GM04504 (cell line): ENCODE data around the gene BDP1.
"Not testable (repeated sequence)": the region's sequence is repeated elsewhere in the genome, so short reads cannot be mapped to it uniquely, and the experiment has no call there.

ENCODE experiments used
- DNase-seq: peaks from one replicate; pipeline ENCODE4 v3.0.0-alpha.2; 2012; ENCODE audit warnings: low read depth

The BDP1 gene

DNA sequence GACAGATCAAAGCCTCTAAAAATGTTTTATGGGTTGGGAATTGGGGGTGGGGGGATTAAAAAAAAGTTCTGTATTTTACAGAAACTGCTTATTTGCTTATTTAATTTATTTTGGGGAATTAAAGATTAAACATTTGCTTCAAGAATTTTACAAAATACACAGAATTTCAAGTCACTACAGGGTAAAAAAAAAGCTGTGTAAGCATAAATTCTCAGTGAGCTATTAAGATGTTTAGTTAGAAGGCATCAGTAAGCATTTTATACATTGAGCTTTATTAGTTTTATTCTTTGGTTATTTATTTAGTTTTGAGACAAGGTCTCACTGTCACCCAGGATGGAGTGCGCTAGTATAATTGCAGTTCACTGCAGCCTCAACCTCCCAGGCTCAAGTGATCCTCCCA, 5.2 kb downstream of the BDP1 start:
- no peak for DNase-seq

DNA sequence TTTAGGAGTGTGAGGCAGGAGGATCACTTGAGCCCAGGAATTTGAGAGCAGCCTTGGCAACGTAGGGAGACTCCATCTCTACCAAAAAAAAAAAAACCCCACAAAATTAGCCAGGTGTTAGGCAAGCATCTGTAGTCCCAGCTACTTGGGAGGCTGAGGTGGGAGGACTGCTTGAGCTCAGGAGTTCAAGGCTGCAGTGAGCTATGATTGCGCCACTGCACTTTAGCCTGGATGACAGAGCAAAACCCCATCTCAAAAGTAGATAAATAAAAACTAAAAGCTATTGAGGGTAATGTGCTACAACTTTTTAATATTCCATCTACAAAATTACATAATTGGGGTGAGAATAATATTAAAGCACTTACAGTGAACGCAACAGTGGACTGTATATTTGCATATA, 5.9 kb downstream of the BDP1 start:
- DNase-seq: no peak

DNA sequence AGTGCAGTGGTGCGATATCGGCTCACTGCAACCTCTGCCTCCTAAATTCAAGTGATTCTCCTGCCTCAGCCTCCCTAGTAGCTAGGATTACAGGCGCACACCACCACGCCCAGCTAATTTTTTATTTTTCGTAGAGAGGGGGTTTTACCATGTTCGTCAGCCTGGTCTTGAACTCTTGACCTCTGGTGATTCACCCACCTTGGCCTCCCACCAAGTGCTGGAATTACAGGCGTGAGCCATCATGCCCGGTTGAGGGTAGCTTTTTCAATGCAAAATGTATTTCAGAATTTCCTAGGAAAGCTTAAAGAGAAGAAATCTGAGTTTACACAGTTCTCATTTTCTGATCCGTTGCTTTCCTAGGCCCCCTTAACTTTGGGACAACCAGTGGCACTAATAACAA, 15.7 kb downstream of the BDP1 start:
- DNase-seq: no peak

DNA sequence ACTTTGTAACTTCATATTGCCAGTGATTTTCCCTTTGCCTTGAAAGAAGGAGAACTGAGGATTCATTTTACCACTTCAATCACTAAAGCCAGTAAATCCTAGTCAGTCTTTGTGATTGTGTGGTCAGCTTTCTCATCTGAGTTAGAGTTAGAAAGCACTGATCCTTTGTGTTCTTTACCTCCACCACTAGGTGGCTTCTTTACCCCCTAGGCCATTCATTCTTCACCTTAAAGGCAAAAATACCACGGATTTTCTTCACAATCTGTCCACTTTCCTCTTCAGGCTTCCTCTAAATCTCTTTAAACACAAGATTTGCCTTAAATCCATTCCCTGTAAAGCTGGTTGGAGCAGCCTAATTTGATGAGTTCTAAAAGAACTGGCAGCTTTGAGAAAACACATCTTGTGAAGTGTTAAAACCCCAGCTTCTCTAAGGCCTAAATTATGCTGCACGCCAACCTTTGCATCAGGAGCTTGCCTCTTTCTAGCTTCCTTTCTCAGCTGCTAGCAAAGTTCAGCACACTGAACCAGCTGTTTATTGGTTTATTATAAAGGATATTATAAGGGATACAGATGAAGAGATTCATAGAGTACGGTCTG, 20.4 kb downstream of the BDP1 start:
- DNase-seq: no peak

DNA sequence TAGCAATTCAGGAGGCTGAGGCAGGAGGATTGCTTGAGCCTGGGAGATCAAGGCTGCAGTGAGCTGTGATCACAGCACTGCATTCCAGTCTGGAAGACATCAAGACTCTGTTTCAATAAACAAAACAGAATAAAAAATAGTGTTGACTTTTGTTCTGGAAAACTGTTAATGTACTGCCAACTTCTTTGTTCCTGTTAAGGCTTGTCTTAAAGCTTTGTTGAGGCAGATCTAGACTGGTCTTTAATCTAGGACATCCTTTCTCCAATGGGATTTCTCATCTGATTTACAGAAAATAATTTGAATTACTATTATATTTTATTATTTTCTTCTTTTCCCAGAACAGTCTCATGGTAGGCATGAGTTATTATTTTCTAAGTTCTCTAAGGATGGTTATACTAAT, 26.0 kb downstream of the BDP1 start:
- DNase-seq: no peak

DNA sequence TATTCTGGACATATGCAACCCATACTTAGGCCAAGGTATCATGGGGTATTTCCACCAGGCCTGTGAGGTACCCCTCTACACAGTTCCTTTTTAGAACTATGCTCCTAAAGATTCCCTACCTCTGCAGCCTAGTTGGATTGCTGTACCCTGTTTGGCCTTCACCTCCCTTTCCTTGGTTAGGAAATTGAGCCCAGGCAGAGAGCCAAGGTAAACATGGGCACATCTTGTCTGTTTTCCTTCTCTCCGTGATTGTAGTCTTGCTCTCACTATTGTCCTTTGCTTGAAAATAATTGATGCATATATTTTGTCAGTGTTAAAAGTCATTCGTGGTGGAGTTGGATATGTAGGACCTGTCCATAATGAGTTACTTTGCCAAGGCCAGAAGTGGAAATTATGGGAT, 26.7 kb downstream of the BDP1 start:
- DNase-seq: no peak

DNA sequence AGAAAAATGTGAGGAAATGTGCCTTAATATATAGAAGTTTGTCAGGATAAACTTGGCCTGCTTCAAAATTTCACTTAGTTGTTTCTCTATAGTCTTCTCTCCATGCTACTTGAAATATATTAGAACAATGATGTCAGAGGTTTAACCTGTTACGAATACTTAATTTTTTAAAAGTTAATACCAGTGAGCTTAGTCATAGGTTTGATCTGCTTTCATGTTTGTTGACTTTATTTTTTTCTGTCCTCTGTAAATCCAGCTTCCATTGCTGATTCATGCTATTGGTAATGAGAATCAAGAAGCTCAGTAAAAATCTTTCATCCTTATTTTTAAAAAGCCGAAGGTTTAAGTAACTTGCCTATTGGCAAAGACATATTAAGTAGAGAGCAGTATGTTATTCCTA, 27.9 kb downstream of the BDP1 start:
- DNase-seq: no peak

DNA sequence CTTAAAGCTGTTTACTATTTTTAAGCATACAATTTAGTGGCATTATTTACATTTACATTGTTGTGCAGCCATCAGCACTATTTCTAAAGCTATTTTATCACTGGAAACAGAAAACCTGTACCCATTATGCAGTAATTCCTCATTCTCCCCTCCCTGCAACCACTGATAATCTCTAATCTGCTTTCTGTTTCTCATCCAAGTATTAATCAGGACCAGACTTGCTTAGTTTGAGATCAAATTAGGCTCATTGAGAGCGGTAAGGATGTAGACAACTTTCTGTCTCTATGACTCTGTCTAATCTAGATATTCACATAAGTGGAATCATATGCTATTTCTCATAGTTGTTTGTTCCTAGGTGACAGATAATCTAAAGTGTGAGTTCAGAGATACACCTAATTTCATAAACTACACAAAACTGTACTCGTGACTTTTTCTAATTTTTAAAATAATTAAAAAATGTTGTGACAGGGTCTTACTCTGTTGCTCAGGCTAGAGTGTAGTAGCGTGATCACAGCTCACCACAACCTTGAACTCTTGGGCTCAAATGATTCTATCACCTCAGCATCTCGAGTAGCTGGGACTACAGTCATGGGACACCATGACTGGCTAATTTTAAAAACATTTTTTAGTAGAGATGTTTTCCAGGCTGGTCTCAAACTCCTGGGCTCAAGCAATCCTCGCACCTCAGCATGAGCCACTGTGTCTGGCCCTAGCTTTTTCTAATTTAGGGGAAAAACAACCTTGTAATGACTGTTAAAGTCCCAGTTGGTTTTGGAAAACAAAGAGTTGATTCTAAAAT, 37.6 kb downstream of the BDP1 start:
- no peak for DNase-seq

DNA sequence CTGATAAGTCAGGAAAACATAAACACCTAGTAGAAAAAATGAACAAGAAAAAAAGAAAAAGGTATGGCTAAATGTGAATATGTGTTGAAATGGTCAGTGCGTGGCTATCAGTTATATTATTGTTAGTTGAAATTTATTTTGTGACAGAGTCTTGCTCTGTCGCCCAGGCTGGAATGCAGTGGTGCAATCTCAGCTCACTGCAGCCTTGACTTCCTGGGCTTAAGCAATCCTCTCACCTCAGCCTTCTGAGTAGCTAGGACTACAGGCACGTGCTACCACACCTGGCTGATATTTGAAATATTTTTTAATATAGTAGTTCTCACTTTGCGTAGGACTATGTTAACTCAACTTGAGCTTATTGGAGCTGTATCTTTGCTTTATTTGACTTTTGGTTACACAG, 38.8 kb downstream of the BDP1 start:
- DNase-seq: not testable (repeated sequence)

DNA sequence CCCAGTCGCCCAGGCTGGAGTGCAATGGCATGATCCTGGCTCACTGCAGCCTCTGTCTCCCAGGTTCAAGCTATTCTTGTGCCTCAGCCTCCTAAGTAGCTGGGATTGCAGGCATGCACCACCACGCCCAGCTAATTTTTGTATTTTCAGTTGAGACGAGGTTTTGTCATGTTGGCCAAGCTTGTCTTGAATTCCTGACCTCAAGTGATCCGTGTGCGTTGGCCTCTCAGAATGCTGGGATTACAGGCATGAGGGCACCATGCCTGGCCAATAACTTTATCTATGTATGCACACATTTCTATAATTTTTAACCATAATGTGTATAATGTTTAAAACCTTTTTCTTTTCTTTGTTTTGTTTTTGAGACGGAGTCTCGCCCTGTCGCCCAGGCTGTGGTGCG, 43.3 kb downstream of the BDP1 start:
- not testable (repeated sequence) for DNase-seq

DNA sequence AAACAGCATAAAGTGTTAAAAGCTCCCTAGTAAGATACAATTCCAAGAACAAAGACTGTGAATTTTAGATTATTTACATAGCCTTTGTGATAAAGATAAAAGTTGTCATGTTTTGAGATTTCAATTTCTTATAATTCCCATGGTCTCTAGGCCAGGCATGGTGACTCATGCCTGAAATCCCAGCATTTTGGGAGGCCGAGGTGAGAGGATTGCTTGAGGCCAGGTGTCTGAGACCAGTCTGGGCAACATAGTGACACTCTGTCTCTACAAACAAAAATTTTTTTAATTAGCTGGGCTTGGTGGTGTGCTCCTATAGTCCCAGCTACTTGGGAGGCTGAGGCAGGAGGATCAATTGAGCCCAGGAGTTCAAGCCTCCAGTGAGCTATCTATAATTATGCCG, 48.1 kb downstream of the BDP1 start:
- DNase-seq: no peak

DNA sequence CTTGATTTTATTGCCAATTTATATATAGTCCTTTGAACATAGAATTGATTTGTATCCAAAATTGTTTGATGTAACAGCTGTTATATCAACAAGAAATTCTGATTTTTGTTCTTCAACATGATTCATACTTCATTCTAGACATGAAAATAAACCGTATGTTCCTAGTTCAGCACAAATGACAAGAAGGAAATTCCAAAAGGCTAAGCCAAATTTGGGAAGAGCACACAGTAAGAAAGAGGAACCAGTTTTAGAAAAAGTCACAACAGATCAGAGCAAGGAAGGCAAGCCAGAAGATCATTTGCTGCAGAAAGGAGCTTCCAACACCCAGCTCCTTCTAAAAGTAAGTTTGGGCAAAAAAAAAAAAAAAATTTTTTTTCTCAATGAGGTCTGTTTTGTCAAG, 66.7 kb downstream of the BDP1 start:
- no peak for DNase-seq

DNA sequence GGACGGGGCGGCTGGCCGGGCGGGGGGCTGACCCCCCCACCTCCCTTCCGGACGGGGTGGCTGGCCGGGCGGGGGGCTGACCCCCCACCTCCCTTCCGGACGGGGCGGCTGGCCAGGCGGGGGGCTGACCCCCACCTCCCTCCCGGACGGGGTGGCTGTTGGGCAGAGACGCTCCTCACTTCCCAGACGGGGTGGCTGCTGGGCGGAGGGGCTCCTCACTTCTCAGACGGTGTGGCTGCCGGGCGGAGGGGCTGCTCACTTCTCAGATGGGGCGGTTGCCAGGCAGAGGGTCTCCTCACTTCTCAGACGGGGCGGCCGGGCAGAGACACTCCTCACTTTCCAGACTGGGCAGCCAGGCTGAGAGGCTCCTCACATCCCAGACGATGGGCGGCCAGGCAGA, 70.2 kb downstream of the BDP1 start:
- not testable (repeated sequence) for DNase-seq

DNA sequence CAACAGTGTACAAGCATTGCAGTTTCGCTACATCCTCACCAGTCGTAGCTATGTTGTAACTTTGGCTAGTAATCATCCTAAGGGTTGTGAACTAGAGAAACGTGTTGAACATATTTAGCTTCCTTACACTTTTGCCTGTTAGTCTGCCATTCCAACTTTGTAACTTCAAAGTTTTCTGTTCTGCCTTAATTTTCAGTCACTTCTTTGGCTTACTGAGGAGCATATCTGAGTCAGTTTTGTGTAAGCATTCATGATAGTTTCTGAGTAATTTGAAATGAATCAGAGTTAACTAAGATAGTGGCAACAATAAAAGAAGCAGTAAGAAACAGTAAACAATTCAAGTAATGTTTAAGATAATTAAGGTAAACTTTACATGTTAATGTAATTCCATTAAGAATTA, 72.8 kb downstream of the BDP1 start:
- DNase-seq: no peak

DNA sequence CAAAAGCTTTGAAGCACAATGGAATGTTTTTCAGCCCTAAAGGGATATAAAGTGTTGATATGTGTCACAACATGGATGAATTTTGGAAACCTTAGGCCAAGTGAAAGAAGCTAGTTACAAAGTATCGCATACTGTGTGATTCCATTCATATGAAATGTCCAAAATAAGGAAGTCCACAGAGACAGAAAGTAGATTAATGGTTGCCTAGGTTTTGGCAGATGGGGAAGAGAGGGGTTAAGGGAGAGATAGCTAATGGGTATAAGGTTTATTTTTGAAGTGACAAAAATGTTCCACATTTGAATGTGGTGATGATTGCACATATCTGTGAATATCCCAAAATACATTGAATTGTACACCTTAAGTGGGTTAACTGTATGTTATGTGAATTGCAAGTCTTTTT, 74.2 kb downstream of the BDP1 start:
- DNase-seq: no peak

DNA sequence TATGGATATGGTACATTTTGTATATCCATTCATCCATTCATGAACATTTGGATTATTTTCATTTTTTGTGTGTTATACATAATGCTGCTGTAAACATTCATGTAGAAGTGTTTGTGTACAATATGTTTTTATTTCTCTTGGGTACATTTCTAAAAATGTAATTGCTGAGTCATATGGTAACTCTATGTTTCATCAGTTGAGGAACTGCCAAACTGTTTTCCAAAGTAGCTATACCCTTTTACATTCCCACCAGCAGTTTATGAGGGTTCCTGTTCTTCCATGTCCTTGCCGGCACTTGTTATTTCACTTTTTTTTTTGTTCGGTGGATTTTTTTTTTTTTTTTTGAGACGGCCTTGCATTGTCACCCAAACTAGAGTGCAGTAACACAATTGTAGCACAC, 77.7 kb downstream of the BDP1 start:
- no peak for DNase-seq

DNA sequence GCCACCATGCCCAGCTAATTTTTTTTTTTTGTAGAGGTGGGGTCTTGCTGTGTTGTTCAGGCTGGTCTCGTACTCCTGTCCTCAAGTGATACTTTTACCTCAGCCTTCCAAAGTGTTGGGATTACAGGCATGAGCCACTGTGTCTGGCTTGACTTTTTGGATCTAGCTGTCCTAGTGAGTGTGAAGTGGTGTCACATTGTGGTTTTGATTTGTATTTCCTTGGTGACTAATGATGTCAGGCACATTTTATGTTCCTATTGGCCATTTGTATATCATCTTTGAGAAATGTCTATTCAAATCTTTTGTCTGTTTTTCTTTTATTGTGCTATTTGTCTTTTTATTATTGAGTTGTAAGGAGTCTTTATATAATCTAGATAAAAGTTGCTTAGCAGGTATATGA, 78.2 kb downstream of the BDP1 start:
- DNase-seq: peak; percentile 24

DNA sequence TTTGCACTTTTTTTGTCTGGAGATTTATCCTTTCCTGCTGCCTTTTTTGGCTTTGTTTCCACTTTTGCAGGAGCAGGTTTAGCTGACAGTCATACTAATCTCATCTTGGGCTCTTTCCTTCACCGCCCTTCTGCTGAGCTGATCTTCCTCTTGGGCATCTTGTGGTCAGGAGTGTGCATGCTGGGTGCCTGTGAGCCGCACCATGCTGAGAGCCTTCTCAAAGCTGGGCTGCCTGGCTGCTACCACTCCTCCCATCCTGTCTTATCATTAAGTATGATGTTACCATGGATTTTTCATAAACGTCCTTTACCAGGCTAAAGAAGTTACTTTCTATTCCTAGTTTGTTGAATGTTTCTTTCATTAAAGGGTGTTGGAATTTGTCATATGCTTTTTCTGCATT, 82.2 kb downstream of the BDP1 start:
- no peak for DNase-seq

DNA sequence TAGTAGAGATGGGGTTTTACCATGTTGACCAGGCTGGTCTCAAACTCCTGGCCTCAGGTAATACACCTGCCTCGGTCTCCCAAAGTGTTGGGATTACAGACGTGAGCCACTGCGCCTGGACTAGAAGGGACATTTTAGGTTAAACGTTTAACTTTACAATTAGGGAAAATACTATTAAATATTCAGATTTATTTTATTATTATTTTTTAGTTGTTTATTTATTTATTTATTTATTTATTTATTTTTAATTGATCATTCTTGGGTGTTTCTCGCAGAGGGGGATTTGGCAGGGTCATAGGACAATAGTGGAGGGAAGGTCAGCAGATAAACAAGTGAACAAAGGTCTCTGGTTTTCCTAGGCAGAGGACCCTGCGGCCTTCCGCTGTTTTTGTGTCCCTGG, 95.4 kb downstream of the BDP1 start:
- DNase-seq: not testable (repeated sequence)

DNA sequence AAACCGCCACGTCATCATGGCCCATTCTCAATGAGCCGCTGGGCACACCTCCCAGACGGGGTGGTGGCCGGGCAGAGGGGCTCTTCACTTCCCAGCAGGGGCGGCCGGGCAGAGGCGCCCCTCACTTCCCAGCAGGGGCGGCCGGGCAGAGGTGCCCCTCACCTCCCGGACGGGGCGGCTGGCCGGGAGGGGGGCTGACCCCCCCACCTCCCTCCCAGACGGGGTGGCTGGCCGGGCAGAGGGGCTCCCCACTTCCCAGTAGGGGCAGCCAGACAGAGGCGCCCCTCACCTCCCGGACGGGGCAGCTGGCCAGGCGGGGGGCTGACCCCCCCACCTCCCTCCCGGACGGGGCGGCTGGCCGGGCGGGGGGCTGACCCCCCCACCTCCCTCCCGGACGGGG, 96.1 kb downstream of the BDP1 start:
- not testable (repeated sequence) for DNase-seq

DNA sequence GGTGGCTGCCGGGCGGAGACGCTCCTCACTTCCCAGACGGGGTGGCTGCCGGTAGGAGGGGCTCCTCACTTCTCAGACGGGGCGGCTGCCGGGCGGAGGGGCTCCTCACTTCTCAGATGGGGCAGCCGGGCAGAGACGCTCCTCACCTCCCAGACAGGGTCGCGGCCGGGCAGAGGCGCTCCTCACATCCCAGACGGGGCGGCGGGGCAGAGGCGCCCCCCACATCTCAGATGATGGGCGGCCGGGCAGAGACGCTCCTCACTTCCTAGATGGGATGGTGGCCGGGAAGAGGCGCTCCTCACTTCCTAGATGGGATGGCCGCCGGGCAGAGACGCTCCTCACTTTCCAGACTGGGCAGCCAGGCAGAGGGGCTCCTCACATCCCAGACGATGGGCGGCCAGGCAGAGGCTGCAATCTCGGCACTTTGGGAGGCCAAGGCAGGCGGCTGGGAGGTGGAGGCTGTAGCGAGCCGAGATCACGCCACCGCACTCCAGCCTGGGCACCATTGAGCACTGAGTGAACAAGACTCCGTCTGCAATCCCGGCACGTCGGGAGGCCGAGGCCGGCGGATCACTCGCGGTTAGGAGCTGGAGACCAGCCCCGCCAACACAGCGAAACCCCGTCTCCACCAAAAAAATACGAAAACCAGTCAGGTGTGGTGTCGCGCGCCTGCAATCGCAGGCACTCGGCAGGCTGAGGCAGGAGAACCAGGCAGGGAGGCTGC, 96.7 kb downstream of the BDP1 start:
- DNase-seq: not testable (repeated sequence)

DNA sequence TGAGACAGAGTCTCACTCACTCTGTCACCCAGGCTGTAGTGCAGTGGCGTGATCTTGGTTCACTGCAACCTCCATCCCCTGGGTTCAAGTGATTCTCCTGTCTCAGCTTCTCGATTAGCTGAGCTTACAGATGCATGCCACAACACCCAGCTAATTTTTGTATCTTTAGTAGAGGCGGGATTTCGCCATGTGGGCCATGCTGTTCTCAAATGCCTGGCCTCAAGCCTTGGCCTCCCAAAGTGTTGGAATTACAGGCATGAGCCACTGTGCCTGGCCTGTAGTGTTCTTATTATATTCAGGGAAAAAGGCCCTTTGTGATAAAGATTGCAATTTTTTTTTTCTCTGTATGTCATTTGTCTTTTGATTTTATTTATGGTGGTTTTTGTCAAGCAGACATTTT, 107.7 kb downstream of the BDP1 start:
- DNase-seq: no peak

DNA sequence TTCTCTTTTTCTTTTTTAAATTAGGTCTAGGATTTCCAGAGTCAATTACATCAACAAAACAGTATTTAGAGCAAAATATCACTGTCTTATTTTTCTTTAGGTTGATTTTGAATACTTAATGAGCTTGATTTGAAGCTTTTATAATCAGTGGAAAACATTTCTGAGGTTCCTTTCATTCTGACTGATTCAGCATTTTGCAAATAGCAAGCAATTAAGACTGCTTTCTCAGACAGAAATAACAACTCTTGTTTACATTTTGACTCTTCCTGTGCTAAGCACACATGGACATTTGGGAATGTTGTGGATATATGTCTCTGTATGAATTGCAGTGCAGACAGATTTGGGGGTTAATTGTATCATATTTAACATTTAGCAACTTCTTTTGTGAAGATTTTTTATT, 109.4 kb downstream of the BDP1 start:
- no peak for DNase-seq
